PC-9 (cell line): Measurements from ENCODE around the gene CARMIL1. TPM values are rescaled to one million over a fixed set of nuclear protein-coding genes. Genes with fewer than 3 reads are reported as not detected.

Experiments used
- BruUV-seq: library from RNA; stranded (reverse); fragments of 400-500 nt; replicated peaks from 2 replicates; lab custom pipeline; 2021; lab: Mats Ljungman, UMichigan
- CTCF ChIA-PET: fragments of 300-600 bp; sonication (Branson Sonifier 250); formaldehyde crosslinking; loops from one replicate; lab custom pipeline; 2022; ENCODE audit warnings: antibody characterized with exemption; lab: Charles Lee
- POLR2A ChIA-PET: fragments of 300-600 bp; sonication (Branson Sonifier 250); formaldehyde crosslinking; loops from one replicate; lab custom pipeline; 2022; ENCODE audit warnings: antibody characterized with exemption; ENCODE audit not compliant: unreplicated experiment; lab: Charles Lee
- DNase-seq, 2 experiments: peaks; one replicate each; pipeline versions ENCODE4 v3.0.0 to v3.0.0-alpha.2; 2015 to 2022; ENCODE audit warnings: mixed read lengths in 1 of 2
- H2AFZ ChIP-seq: fragments of 200-600 bp; sonication (generic); 2 replicates; pipeline ENCODE4 v1.8.1; 2017; ENCODE audit warnings: antibody characterized with exemption
- H3F3A ChIP-seq: fragments of 200-600 bp; sonication (generic); 2 replicates; pipeline ENCODE4 v1.8.1; 2017; ENCODE audit warnings: antibody characterized with exemption, mild to moderate bottlenecking, low read depth; ENCODE audit not compliant: insufficient read depth
- H3K27ac ChIP-seq: fragments of 200-600 bp; sonication (generic); 2 replicates; pipeline ENCODE4 v1.6.1; 2016; ENCODE audit warnings: mixed run types
- H3K27me3 ChIP-seq: fragments of 200-600 bp; sonication (generic); 2 replicates; pipeline ENCODE4 v1.6.1; 2016; ENCODE audit warnings: low read depth, mixed run types; ENCODE audit not compliant: insufficient read depth
- H3K36me3 ChIP-seq: fragments of 200-600 bp; sonication (generic); 2 replicates; pipeline ENCODE4 v1.6.1; 2016; ENCODE audit warnings: low read depth, mixed run types
- H3K4me1 ChIP-seq: fragments of 200-600 bp; sonication (generic); replicated peaks from 2 replicates; pipeline ENCODE4 v1.6.1; 2016; ENCODE audit warnings: mixed run types; ENCODE audit not compliant: insufficient read depth
- H3K4me2 ChIP-seq: fragments of 200-600 bp; sonication (generic); 2 replicates; pipeline ENCODE4 v1.6.1; 2017; ENCODE audit warnings: mixed run types
- H3K4me3 ChIP-seq: fragments of 200-600 bp; sonication (generic); 2 replicates; pipeline ENCODE4 v1.6.1; 2016; ENCODE audit warnings: mixed run types
- H3K79me2 ChIP-seq: fragments of 200-600 bp; sonication (generic); 2 replicates; pipeline ENCODE4 v1.6.1; 2017; ENCODE audit warnings: low read depth, mixed run types
- H3K9me2 ChIP-seq: fragments of 200-600 bp; sonication (generic); 2 replicates; pipeline ENCODE4 v1.8.1; 2017; ENCODE audit warnings: mild to moderate bottlenecking; ENCODE audit not compliant: insufficient read depth
- H3K9me3 ChIP-seq: fragments of 200-600 bp; sonication (generic); 2 replicates; pipeline ENCODE4 v1.8.1; 2016; ENCODE audit warnings: low read depth; ENCODE audit not compliant: insufficient read depth
- H4K20me1 ChIP-seq: fragments of 200-600 bp; sonication (generic); 2 replicates; pipeline ENCODE4 v1.8.1; 2017; ENCODE audit not compliant: insufficient read depth
- EZH2 ChIP-seq: fragments of 200-600 bp; sonication (generic); IDR thresholded peaks from 2 replicates; pipeline ENCODE4 v1.8.0; 2017; ENCODE audit warnings: antibody characterized with exemption, low read depth
- intact Hi-C: fragments of 100-400 bp; cut with micrococcal nuclease; formaldehyde crosslinking; loops from one replicate; pipeline ENCODE4 v1.10.0; 2022; ENCODE audit not compliant: unreplicated experiment
- total RNA-seq: library from RNA; stranded (reverse); gene quantifications from 2 replicates; pipeline ENCODE4 v1.2.3, GENCODE V29; 2021
- TF ChIP-seq, protein P1 (sequence below): fragments of 200-600 bp; sonication (generic); conservative IDR thresholded peaks from 2 replicates; pipeline ENCODE4 v1.6.1; 2017; ENCODE audit warnings: mixed run types, antibody characterized with exemption, mild to moderate bottlenecking, moderate library complexity

CARMIL1 gene
- total RNA-seq, 1 experiment from 2014 or later, result 33.1 TPM

DNA sequence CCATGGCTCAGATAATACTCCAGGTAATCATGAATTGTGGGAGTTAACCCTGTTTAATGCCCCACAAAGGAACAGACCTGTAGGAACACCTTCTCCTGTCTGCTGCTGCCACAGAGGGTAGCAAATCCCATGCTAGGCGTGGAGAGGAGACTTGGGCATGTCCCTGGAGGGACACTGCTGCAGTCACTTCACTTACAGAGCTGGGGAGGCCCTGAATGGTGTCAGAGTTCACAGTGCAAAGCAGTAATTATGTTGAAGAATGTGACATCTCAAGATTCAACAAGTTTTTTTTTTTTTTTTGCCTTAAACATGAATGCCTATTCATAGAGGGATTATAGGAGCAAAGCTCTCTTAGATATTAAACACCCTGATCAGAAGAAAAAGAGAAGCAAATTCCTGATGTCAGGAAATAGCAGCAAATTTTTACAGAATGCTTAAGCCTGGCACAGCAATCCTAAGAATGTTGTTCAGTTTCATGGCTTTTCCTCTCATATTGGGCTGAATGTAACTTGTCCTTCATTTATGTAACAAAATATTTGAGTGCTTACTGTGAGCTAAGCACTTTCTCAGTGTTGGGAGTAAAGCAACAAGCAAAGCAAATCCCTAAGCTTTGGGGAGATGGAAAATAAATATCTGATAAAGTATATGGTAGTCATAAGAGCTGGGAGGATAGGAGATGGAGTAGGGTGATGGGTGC, 45.0 kb downstream of the CARMIL1 start:
- no peaks in the 10 kb centered on the region for H3K36me3 ChIP-seq
- no peaks in the 10 kb centered on the region for H3F3A ChIP-seq
- H4K20me1 ChIP-seq, result no peaks in the 10 kb centered on the region
- H3K27ac ChIP-seq, result no peak overlapping the region
- BruUV-seq, result no TSS peak
- peaks cover 18% of the 10 kb centered on the region for H3K79me2 ChIP-seq
- intact Hi-C loops, result no loop called here
- no peak overlapping the region for H3K4me2 ChIP-seq
- no peak overlapping the region for H3K4me3 ChIP-seq
- H3K27me3 ChIP-seq, result no peaks in the 10 kb centered on the region
- H2AFZ ChIP-seq, result no peak overlapping the region
- ChIA-PET CTCF (no interaction called here), POLR2A (no interaction called here)
- H3K9me2 ChIP-seq, result no peaks in the 10 kb centered on the region
- no peaks in the 10 kb centered on the region for H3K9me3 ChIP-seq
- no peak for DNase-seq
- TF ChIP-seq EZH2, result no peak
- TF ChIP-seq, protein P1, sequence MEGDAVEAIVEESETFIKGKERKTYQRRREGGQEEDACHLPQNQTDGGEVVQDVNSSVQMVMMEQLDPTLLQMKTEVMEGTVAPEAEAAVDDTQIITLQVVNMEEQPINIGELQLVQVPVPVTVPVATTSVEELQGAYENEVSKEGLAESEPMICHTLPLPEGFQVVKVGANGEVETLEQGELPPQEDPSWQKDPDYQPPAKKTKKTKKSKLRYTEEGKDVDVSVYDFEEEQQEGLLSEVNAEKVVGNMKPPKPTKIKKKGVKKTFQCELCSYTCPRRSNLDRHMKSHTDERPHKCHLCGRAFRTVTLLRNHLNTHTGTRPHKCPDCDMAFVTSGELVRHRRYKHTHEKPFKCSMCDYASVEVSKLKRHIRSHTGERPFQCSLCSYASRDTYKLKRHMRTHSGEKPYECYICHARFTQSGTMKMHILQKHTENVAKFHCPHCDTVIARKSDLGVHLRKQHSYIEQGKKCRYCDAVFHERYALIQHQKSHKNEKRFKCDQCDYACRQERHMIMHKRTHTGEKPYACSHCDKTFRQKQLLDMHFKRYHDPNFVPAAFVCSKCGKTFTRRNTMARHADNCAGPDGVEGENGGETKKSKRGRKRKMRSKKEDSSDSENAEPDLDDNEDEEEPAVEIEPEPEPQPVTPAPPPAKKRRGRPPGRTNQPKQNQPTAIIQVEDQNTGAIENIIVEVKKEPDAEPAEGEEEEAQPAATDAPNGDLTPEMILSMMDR, result no peak
- 0 out of 2 replicates have a peak, but pooled peaks cover 9% of the 10 kb centered on the region for H3K4me1 ChIP-seq

DNA sequence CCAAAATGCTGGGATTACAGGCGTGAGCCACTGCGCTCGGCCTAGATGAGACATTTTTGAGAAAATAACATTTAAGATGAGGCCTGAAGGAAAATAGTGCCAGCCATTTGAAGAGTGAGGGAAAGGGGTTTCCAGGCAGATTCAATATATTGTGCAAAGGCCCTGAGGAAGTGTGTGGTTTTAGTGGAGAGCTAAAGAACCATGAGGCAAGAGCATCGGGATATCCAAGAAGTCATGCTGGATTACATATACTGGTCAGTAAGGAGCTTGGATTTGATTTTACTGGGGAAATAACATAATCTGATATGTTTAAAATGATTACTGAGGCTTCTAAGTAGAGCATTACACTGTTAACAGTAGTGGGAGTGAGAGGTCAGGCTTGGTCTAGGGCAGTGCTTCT, 47.0 kb downstream of the CARMIL1 start:
- H3K9me2 ChIP-seq, result no peaks in the 10 kb centered on the region
- POLR2A ChIA-PET, result no interaction called here
- no peak overlapping the region for H3K27ac ChIP-seq
- no peak for DNase-seq
- CTCF ChIA-PET, result no interaction called here
- intact Hi-C loops, result no loop called here
- no peak overlapping the region for H3K4me3 ChIP-seq
- no TSS peak for BruUV-seq
- no peaks in the 10 kb centered on the region for H3K9me3 ChIP-seq
- H3F3A ChIP-seq, result no peaks in the 10 kb centered on the region
- no peaks in the 10 kb centered on the region for H4K20me1 ChIP-seq
- H3K36me3 ChIP-seq, result no peaks in the 10 kb centered on the region
- H3K79me2 ChIP-seq, result peaks cover 26% of the 10 kb centered on the region
- H2AFZ ChIP-seq, result no peak overlapping the region
- no peaks in the 10 kb centered on the region for H3K27me3 ChIP-seq
- H3K4me2 ChIP-seq, result no peak overlapping the region
- H3K4me1 ChIP-seq, result 0 out of 2 replicates have a peak, but pooled peaks cover 9% of the 10 kb centered on the region
- no peak for TF ChIP-seq EZH2
- TF ChIP-seq, protein P1, result no peak

DNA sequence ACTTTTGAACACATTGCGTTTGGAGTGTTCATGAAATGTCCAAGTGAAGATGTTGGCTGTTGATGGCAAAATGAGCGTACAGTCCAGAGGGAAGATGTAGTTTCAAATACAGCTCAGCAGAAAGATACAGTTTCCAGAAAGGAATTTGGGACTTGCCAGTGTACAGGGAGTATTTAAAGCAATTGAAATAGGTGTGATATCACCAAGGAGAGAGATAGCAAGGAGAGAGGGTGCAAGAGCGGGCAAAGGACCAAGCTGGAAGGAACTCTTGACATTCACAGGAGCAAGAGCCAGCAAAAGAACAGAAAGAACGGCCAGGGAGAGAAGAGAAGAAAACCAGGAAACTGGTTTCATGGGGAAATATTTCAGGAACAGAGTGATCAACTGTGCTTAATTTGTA, 47.8 kb downstream of the CARMIL1 start:
- no peak for DNase-seq
- BruUV-seq, result no TSS peak
- Histone ChIP-seq H3K36me3 (no peaks in the 10 kb centered on the region), H3K27me3 (no peaks in the 10 kb centered on the region), H3K4me3 (no peak overlapping the region), H3K4me2 (no peak overlapping the region), H4K20me1 (no peaks in the 10 kb centered on the region), H3F3A (no peaks in the 10 kb centered on the region), H3K4me1 (0 out of 2 replicates have a peak, but pooled peaks cover 9% of the 10 kb centered on the region), H3K9me3 (no peaks in the 10 kb centered on the region), H3K27ac (no peak overlapping the region), H3K9me2 (no peaks in the 10 kb centered on the region), H3K79me2 (peaks cover 24% of the 10 kb centered on the region), H2AFZ (no peak overlapping the region)
- ChIA-PET POLR2A (no interaction called here), CTCF (no interaction called here)
- intact Hi-C loops, result no loop called here
- TF ChIP-seq, protein P1, result no peak
- TF ChIP-seq EZH2, result no peak
